Hepatocyte (in vitro differentiated cells): ENCODE measurements around the gene POFUT2.

Experiments
- CTCF ChIP-seq: fragments of 200-600 bp; sonication (generic); IDR thresholded peaks from 2 replicates; pipeline ENCODE4 v1.5.1; 2016; ENCODE audit warnings: antibody characterized with exemption, mild to moderate bottlenecking; ENCODE audit not compliant: poor library complexity
- EZH2 ChIP-seq: fragments of 200-600 bp; sonication (generic); IDR thresholded peaks from 2 replicates; pipeline ENCODE4 v1.6.1; 2016; ENCODE audit warnings: antibody characterized with exemption, mild to moderate bottlenecking, borderline replicate concordance
- EZH2phosphoT487 ChIP-seq: fragments of 200-600 bp; sonication (generic); IDR thresholded peaks from one replicate; pipeline ENCODE4 v1.6.1; 2018; ENCODE audit warnings: antibody characterized with exemption, mild to moderate bottlenecking, low read depth, moderate library complexity; ENCODE audit not compliant: unreplicated experiment, severe bottlenecking

- no peak for TF ChIP-seq EZH2
- no peak for TF ChIP-seq CTCF
- no peak for TF ChIP-seq EZH2phosphoT487
Measured at GRCh38 chr21:45322231-45322959, 34.7 kb upstream of the POFUT2 start.
